GM12878 (cell line): ENCODE data around the gene HOXD11. TPM values are rescaled to one million over a fixed set of nuclear protein-coding genes. Genes with fewer than 3 reads are reported as not detected.

Experiments
- ATAC-seq: fragments of 200-7000 bp; cut with Tn5 transposase; 3 replicates; pipeline ENCODE4 v1.9.1; 2020; ENCODE audit warnings: mild to moderate bottlenecking, moderate library complexity
- BruUV-seq: library from RNA; stranded (reverse); fragments of 400-500 nt; replicated peaks from 2 replicates; lab custom pipeline; 2021; lab: Mats Ljungman, UMichigan
- CTCF ChIA-PET: fragments of 300-600 bp; sonication (Branson Sonifier 250); formaldehyde crosslinking; extraction: SDS; loops from one replicate; lab custom pipeline; 2021; ENCODE audit warnings: inconsistent platforms; lab: Yijun Ruan, JAX
- POLR2A ChIA-PET: fragments of 350-600 bp; formaldehyde crosslinking; extraction: SDS; loops from one replicate; lab custom pipeline; 2021; ENCODE audit warnings: inconsistent platforms; lab: Charles Lee
- RAD21 ChIA-PET: fragments of 300-600 bp; sonication (Branson Sonifier 250); formaldehyde crosslinking; loops from one replicate; lab custom pipeline; 2023; ENCODE audit warnings: antibody characterized with exemption; ENCODE audit not compliant: unreplicated experiment; lab: Charles Lee
- SMC1A ChIA-PET: fragments of 300-600 bp; sonication (Branson Sonifier 250); formaldehyde crosslinking; loops from one replicate; lab custom pipeline; 2023; ENCODE audit not compliant: unreplicated experiment, uncharacterized antibody; lab: Charles Lee
- DNase-seq: peaks from one replicate; pipeline ENCODE4 v3.0.0-alpha.2; 2011; ENCODE audit warnings: low read depth, low spot score
- FAIRE-seq: peaks from 3 replicates; lab custom pipeline; 2011; peaks lifted over from hg19 to GRCh38; lab: Jason Lieb, UNC
- H2AFZ ChIP-seq: 2 replicates; pipeline ENCODE4 v1.6.0; 2011; ENCODE audit warnings: low read depth, low read length, control low read depth; ENCODE audit not compliant: control insufficient read depth
- H3K27ac ChIP-seq: 2 replicates; pipeline ENCODE4 v1.5.1; 2011; ENCODE audit warnings: control low read depth; ENCODE audit not compliant: control insufficient read depth, insufficient read depth
- H3K27me3 ChIP-seq, 2 experiments: replicated peaks in 1 of 2; 2 replicates each; pipeline versions ENCODE4 v1.6.0 to v1.6.1; 2011; ENCODE audit warnings: low read length in 1 of 2; ENCODE audit not compliant: control insufficient read depth in 2 of 2, insufficient read depth in 2 of 2
- H3K36me3 ChIP-seq, 2 experiments: 2 replicates each; pipeline ENCODE4 v1.5.1; 2011; ENCODE audit warnings: low read length in 1 of 2; ENCODE audit not compliant: control insufficient read depth in 2 of 2, insufficient read depth in 2 of 2
- H3K4me1 ChIP-seq: 2 replicates; pipeline ENCODE4 v1.6.1; 2011; ENCODE audit warnings: mild to moderate bottlenecking, low read length, moderate library complexity, mixed read lengths; ENCODE audit not compliant: control insufficient read depth, insufficient read depth
- H3K4me2 ChIP-seq: 2 replicates; pipeline ENCODE4 v1.6.0; 2011; ENCODE audit warnings: control low read depth; ENCODE audit not compliant: control insufficient read depth, insufficient read depth
- H3K4me3 ChIP-seq: fragments of 200-600 bp; sonication (generic); 2 replicates; pipeline ENCODE4 v1.5.1; 2016
- H3K79me2 ChIP-seq: 2 replicates; pipeline ENCODE4 v1.6.0; 2011; ENCODE audit warnings: low read length; ENCODE audit not compliant: control insufficient read depth, insufficient read depth
- H3K9ac ChIP-seq: 2 replicates; pipeline ENCODE4 v1.8.0; 2011; ENCODE audit warnings: low read length, control low read depth, mixed read lengths; ENCODE audit not compliant: control insufficient read depth, insufficient read depth
- H3K9me3 ChIP-seq: replicated peaks from 3 replicates; pipeline ENCODE4 v1.5.1; 2011; ENCODE audit warnings: mild to moderate bottlenecking, low read length; ENCODE audit not compliant: control insufficient read depth, insufficient read depth
- H4K20me1 ChIP-seq: 2 replicates; pipeline ENCODE4 v1.6.0; 2011; ENCODE audit not compliant: control insufficient read depth, insufficient read depth
- ATF3 ChIP-seq: IDR thresholded peaks from 2 replicates; pipeline ENCODE4 v1.6.1; 2011; ENCODE audit warnings: low read depth, mild to moderate bottlenecking, low read length, moderate library complexity, borderline replicate concordance; ENCODE audit errors: extremely low read depth
- CBFB ChIP-seq: IDR thresholded peaks from 2 replicates; pipeline ENCODE4 v1.6.1; 2016; ENCODE audit warnings: antibody characterized with exemption, low read depth
- PAX5 ChIP-seq: IDR thresholded peaks from 2 replicates; pipeline ENCODE4 v1.6.1; 2011; ENCODE audit warnings: low read depth, low read length, borderline replicate concordance
- POLR2AphosphoS2 ChIP-seq: IDR thresholded peaks from 2 replicates; pipeline ENCODE4 v1.6.1; 2011; ENCODE audit warnings: low read depth, mild to moderate bottlenecking, low read length, improper control_type of control experiment, moderate library complexity
- ZNF592 ChIP-seq: fragments of 450-650 bp; IDR thresholded peaks from 2 replicates; pipeline ENCODE4 v1.6.1; 2017; ENCODE audit warnings: mild to moderate bottlenecking, moderate library complexity
- WGBS: methylation state at CpG from one replicate; pipeline ENCODE4 v1.1.6; 2016; ENCODE audit warnings: low lambda C conversion rate; ENCODE audit not compliant: insufficient replicate concordance, insufficient coverage; ENCODE audit errors: missing lambda C conversion rate; 5-methylcytosine and 5-hydroxymethylcytosine counted together
- in situ Hi-C: fragments of 300-500 bp; cut with MboI; formaldehyde crosslinking; loops from 9 replicates; pipeline ENCODE4 v1.14.3; 2018; ENCODE audit warnings: mixed read lengths
- intact Hi-C: fragments of 100-400 bp; cut with micrococcal nuclease; formaldehyde crosslinking; loops from one replicate; pipeline ENCODE4 v1.14.2; 2022; ENCODE audit not compliant: unreplicated experiment
- polyA plus RNA-seq, 11 experiments: library from polyadenylated mRNA; depleted of rRNA in 4 of 11; unstranded in 6 of 11; stranded (reverse) in 5 of 11; fragments of >200 nt; fragmentation: Nextera tagmentation in 4 of 11; fragmentation: Illumina TruSeq in 1 of 11; extraction: Ambion mirVana in 4 of 11; extraction: Trizol in 1 of 11; gene quantifications; 1 replicate in 1 of 11; 2 replicates in 10 of 11; pipeline versions ENCODE4 v1.2.1 to v1.2.3, GENCODE V29; 2011 to 2016; ENCODE audit warnings: inconsistent platforms in 2 of 11, missing spikeins in 2 of 11, low read depth in 1 of 11
- total RNA-seq, 4 experiments: library from RNA; depleted of rRNA in 3 of 4; stranded (reverse); fragments of >200 nt in 3 of 4; fragmentation: Illumina TruSeq in 1 of 4; extraction: Trizol in 1 of 4; gene quantifications; 2 replicates each; pipeline versions ENCODE4 v1.2.1 to v1.2.3, GENCODE V29; 2013 to 2021

The HOXD11 gene
- total and polyA plus RNA-seq, 10 of the 15 experiments (the other 5 are each of a cell fraction or from before 2014, with no cell fraction given) = not detected

GRCh38 chr2:176072951-176073904 lies 33.9 kb upstream of the HOXD11 start (continued):
- TF ChIP-seq ATF3 (no peak), POLR2AphosphoS2 (no peak)

GRCh38 chr2:176074919-176075425 lies 32.1 kb upstream of the HOXD11 start:
- no peak overlapping the region for H3K4me2 ChIP-seq
- H3K27ac ChIP-seq = no peak overlapping the region
- no TSS peak for BruUV-seq
- WGBS = 12% methylated on average over 7 of the region's 7 CpGs
- ATAC-seq (no peak), FAIRE-seq (no peak)
- H3K9me3 ChIP-seq = no peaks in the 10 kb centered on the region; the same call in 1 of the 3 replicates
- in situ Hi-C loops (no loop called here), intact Hi-C loops (no loop called here)
- H3K36me3 ChIP-seq = no peaks in the 10 kb centered on the region
- H3K9ac ChIP-seq = no peak overlapping the region
- RAD21 ChIA-PET = no interaction called here
- no peaks in the 10 kb centered on the region for H3K4me1 ChIP-seq
- no peak for TF ChIP-seq CBFB
- TF ChIP-seq PAX5 = no peak
- TF ChIP-seq ZNF592 = no peak
- TF ChIP-seq ATF3 = no peak
- TF ChIP-seq, all 136 proteins: peak for 0
- ChIA-PET POLR2A (no interaction called here), SMC1A (interaction anchor here (1.1 to 1.6 kb wide), 2 partner anchors 10 to 385 kb away, joined by 3 to 4 read pairs; no protein-coding TSS in a partner anchor), CTCF (interaction anchor here (0.8 to 2.0 kb wide), 3 partner anchors 23 to 387 kb away, joined by 3 to 8 read pairs (median 5); no protein-coding TSS in a partner anchor)
- Histone ChIP-seq H3K27me3 (peaks cover 6 to 35% of the 10 kb centered on the region in 2 experiments), H4K20me1 (no peaks in the 10 kb centered on the region), H2AFZ (no peak overlapping the region), H3K4me3 (no peak overlapping the region), H3K79me2 (no peaks in the 10 kb centered on the region)
- DNase-seq = no peak
